ENCODE results near the gene FGFR1OP2. TPM values are rescaled to one million over a fixed set of nuclear protein-coding genes. Genes with fewer than 3 reads are reported as not detected.

FGFR1OP2 gene
- total RNA-seq, 2 donors from 2014 or later = 39.2 to 41.5 TPM

GRCh38 chr12:26919216-26919555 is 19.1 kb upstream of the FGFR1OP2 start:
- WGBS, 2 donors = 79 to 93% methylated on average over 2 of the region's 2 CpGs
- Histone ChIP-seq H3K27me3 (no peaks in the 10 kb centered on the region), H3K27ac (no peak overlapping the region), H3K4me1 (peaks cover 3% of the 10 kb centered on the region), H3K9me3 (no peaks in the 10 kb centered on the region), H3K36me3 (replicated peaks in 1 of 2; ENCODE audit: insufficient read depth in 1 of 2, low read depth in 2 of 2) (peaks cover 0 to 10% of the 10 kb centered on the region in 2 donors), H3K4me3 (no peak overlapping the region)
- no peak for TF ChIP-seq POLR2A (IDR thresholded peaks at IDR 0.05)
- TF ChIP-seq, protein P1, sequence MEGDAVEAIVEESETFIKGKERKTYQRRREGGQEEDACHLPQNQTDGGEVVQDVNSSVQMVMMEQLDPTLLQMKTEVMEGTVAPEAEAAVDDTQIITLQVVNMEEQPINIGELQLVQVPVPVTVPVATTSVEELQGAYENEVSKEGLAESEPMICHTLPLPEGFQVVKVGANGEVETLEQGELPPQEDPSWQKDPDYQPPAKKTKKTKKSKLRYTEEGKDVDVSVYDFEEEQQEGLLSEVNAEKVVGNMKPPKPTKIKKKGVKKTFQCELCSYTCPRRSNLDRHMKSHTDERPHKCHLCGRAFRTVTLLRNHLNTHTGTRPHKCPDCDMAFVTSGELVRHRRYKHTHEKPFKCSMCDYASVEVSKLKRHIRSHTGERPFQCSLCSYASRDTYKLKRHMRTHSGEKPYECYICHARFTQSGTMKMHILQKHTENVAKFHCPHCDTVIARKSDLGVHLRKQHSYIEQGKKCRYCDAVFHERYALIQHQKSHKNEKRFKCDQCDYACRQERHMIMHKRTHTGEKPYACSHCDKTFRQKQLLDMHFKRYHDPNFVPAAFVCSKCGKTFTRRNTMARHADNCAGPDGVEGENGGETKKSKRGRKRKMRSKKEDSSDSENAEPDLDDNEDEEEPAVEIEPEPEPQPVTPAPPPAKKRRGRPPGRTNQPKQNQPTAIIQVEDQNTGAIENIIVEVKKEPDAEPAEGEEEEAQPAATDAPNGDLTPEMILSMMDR (IDR thresholded peaks at IDR 0.05) = no peak
- intact Hi-C loops (cut with DNase I) = no loop called here
- ATAC-seq (no peak), DNase-seq (no peak)

DNA sequence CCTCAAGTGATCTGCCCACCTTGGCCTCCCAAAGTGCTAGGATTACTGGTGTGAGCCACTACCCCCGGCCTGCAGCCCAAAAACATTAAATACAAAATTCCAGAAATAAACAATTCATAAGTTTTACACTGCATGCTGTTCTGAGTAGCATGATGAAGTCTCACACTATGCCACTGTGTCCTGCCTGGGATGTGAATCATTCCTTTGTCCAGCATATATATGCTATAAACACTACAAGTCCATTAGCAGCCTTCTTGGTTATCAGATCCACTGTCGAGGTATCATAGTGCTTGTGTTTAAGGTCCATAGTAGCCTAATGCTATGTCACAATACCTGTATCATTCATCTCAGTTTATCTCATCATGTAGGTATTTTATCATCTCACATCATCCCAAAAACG is 16.4 kb upstream of the FGFR1OP2 start:
- H3K27me3 ChIP-seq = no peaks in the 10 kb centered on the region
- H3K27ac ChIP-seq = no peak overlapping the region
- DNase-seq (no peak), ATAC-seq (no peak)
- H3K9me3 ChIP-seq = no peaks in the 10 kb centered on the region
- peaks cover 0 to 18% of the 10 kb centered on the region in 2 donors for H3K36me3 ChIP-seq (replicated peaks in 1 of 2; ENCODE audit: insufficient read depth in 1 of 2, low read depth in 2 of 2)
- intact Hi-C loops (cut with DNase I) = no loop called here
- no peaks in the 10 kb centered on the region for H3K4me1 ChIP-seq
- 84 to 85% methylated on average over 3 of the region's 3 CpGs for WGBS, 2 donors
- H3K4me3 ChIP-seq = no peak overlapping the region
- no peak for TF ChIP-seq POLR2A (IDR thresholded peaks at IDR 0.05)
- TF ChIP-seq, protein P1 (IDR thresholded peaks at IDR 0.05) = no peak

- ATAC-seq (no peak), DNase-seq (no peak)
- 89 to 95% methylated on average over 5 of the region's 5 CpGs for WGBS, 2 donors
- Histone ChIP-seq H3K9me3 (no peaks in the 10 kb centered on the region), H3K27me3 (no peaks in the 10 kb centered on the region), H3K27ac (no peak overlapping the region), H3K4me1 (no peaks in the 10 kb centered on the region), H3K4me3 (no peak overlapping the region), H3K36me3 (replicated peaks in 1 of 2; ENCODE audit: insufficient read depth in 1 of 2, low read depth in 2 of 2) (peaks cover 0 to 12% of the 10 kb centered on the region in 2 donors)
- no peak for TF ChIP-seq POLR2A (IDR thresholded peaks at IDR 0.05)
- TF ChIP-seq, protein P1 (IDR thresholded peaks at IDR 0.05) = no peak
- intact Hi-C loops (cut with DNase I) = no loop called here
Observed at GRCh38 chr12:26928661-26929060, 9.6 kb upstream of the FGFR1OP2 start.

- Histone ChIP-seq H3K27me3 (no peaks in the 10 kb centered on the region), H3K4me1 (no peaks in the 10 kb centered on the region), H3K9me3 (no peaks in the 10 kb centered on the region), H3K36me3 (replicated peaks in 1 of 2; ENCODE audit: insufficient read depth in 1 of 2, low read depth in 2 of 2) (peaks cover 0 to 10% of the 10 kb centered on the region in 2 donors), H3K4me3 (no peak overlapping the region), H3K27ac (no peak overlapping the region)
- DNase-seq = no peak
- no peak for ATAC-seq
- intact Hi-C loops (cut with DNase I) = no loop called here
- TF ChIP-seq, protein P1 (IDR thresholded peaks at IDR 0.05) = no peak
- no peak for TF ChIP-seq POLR2A (IDR thresholded peaks at IDR 0.05)
- 91 to 98% methylated on average over 2 of the region's 2 CpGs for WGBS, 2 donors
Observed at GRCh38 chr12:26929590-26929989, 8.7 kb upstream of the FGFR1OP2 start.

DNA sequence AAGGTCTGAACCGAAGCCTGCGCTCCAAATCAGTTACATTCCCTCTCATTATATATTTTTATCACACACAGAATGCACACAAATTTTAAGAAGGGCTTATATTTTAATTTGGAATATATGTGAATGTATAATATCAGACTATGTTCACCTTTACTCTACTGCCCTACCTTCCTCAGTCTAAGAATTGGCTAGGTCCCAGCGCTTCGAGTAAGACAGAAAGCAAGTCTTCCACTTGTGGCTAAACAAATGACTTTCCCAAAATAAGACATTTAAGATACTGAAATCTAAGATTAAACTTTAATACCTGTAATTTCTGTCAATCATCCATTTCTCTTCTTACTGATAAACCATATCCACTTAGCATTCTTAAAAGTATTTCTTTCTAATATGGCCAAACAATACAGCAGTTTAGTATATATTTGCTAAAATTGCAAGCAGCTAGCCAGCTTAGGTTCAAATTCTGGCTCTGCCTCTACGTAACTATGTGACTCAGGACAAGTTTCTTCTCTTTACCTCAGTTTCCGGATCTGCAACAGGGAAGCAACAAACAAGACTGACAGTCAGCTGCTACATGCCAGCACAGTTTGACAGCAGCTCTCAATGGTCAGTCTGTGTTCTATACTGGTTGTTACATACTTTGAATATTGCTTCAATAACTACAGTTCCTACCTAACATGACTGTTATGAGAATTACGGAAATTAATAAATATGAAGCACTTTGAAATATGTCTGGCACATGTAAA is 2.5 kb upstream of the FGFR1OP2 start:
- H3K27me3 ChIP-seq = no peaks in the 10 kb centered on the region
- H3K27ac ChIP-seq = no peak overlapping the region
- H3K4me3 ChIP-seq = no peak overlapping the region
- intact Hi-C loops (cut with DNase I) = no loop called here
- no peaks in the 10 kb centered on the region for H3K36me3 ChIP-seq (replicated peaks in 1 of 2; ENCODE audit: insufficient read depth in 1 of 2, low read depth in 2 of 2)
- H3K9me3 ChIP-seq = no peaks in the 10 kb centered on the region
- WGBS, 2 donors = 63 to 76% methylated on average over 7 of the region's 7 CpGs
- no peak for ATAC-seq
- H3K4me1 ChIP-seq = peaks cover 36% of the 10 kb centered on the region
- TF ChIP-seq, protein P1 (IDR thresholded peaks at IDR 0.05) = no peak
- TF ChIP-seq POLR2A (IDR thresholded peaks at IDR 0.05) = no peak
- peak in 2 of 4 donors; percentile 11 to 15 for DNase-seq

All from body of pancreas (tissue), 4 donors.